Mesendoderm (in vitro differentiated cells): ENCODE data around the gene TRIM56.
A peak's percentile ranks its signal among the peaks of the same experiment; 100 is the strongest.
"Not testable (repeated sequence)": the region's sequence is repeated elsewhere in the genome, so short reads cannot be mapped to it uniquely, and the experiment has no call there.

Experiments
- DNase-seq: peaks from one replicate; pipeline ENCODE4 v3.0.0; 2013
- H2AK5ac ChIP-seq: 2 replicates; pipeline ENCODE4 v1.6.1; 2013; ENCODE audit warnings: low read length, inconsistent platforms
- H2BK120ac ChIP-seq: 2 replicates; pipeline ENCODE4 v1.6.1; 2013; ENCODE audit warnings: low read depth, mild to moderate bottlenecking, low read length, moderate library complexity, mixed read lengths
- H2BK15ac ChIP-seq: replicated peaks from 2 replicates; pipeline ENCODE4 v1.6.1; 2013; ENCODE audit warnings: low read depth, mild to moderate bottlenecking, moderate library complexity
- H2BK5ac ChIP-seq: 2 replicates; pipeline ENCODE4 v1.6.1; 2013; ENCODE audit warnings: low read length, inconsistent platforms
- H3K18ac ChIP-seq: 2 replicates; pipeline ENCODE4 v1.6.1; 2013; ENCODE audit warnings: mild to moderate bottlenecking, low read length, mixed read lengths
- H3K23ac ChIP-seq: one replicate; pipeline ENCODE4 v1.6.1; 2013; ENCODE audit warnings: low read length
- H3K27ac ChIP-seq: 2 replicates; pipeline ENCODE4 v1.5.1; 2013; ENCODE audit warnings: low read depth, mild to moderate bottlenecking, inconsistent platforms, low read length, moderate library complexity
- H3K27me3 ChIP-seq: 2 replicates; pipeline ENCODE4 v1.6.1; 2013; ENCODE audit warnings: low read length, control low read depth, mild to moderate bottlenecking, inconsistent platforms; ENCODE audit not compliant: insufficient read depth, poor library complexity
- H3K36me3 ChIP-seq: 2 replicates; pipeline ENCODE4 v1.6.1; 2013; ENCODE audit warnings: low read length, inconsistent platforms; ENCODE audit not compliant: control insufficient read depth, insufficient read depth
- H3K4ac ChIP-seq: one replicate; pipeline ENCODE4 v1.6.1; 2013; ENCODE audit warnings: low read depth, mild to moderate bottlenecking, low read length, moderate library complexity
- H3K4me1 ChIP-seq: 2 replicates; pipeline ENCODE4 v1.6.1; 2013; ENCODE audit warnings: low read depth, low read length, inconsistent platforms; ENCODE audit not compliant: control insufficient read depth
- H3K4me2 ChIP-seq: 2 replicates; pipeline ENCODE4 v1.6.1; 2013; ENCODE audit warnings: low read length
- H3K4me3 ChIP-seq: 2 replicates; pipeline ENCODE4 v1.5.1; 2013; ENCODE audit warnings: mild to moderate bottlenecking, low read length
- H3K56ac ChIP-seq: one replicate; pipeline ENCODE4 v1.6.1; 2013; ENCODE audit warnings: low read length
- H3K79me1 ChIP-seq: 2 replicates; pipeline ENCODE4 v1.6.1; 2013; ENCODE audit warnings: low read length, inconsistent platforms
- H3K79me2 ChIP-seq: 2 replicates; pipeline ENCODE4 v1.6.1; 2013; ENCODE audit warnings: mild to moderate bottlenecking, low read length; ENCODE audit not compliant: control insufficient read depth, insufficient read depth
- H3K9ac ChIP-seq: 2 replicates; pipeline ENCODE4 v1.6.1; 2013; ENCODE audit warnings: low read length, inconsistent platforms
- H4K5ac ChIP-seq: one replicate; pipeline ENCODE4 v1.6.1; 2013; ENCODE audit warnings: low read length
- H4K8ac ChIP-seq: one replicate; pipeline ENCODE4 v1.6.1; 2013; ENCODE audit warnings: low read depth, mild to moderate bottlenecking, control low read depth, low read length, moderate library complexity
- WGBS: extraction: QIAGEN DNeasy Blood & Tissue Kit; methylation state at CpG from one replicate; pipeline ENCODE4 v1.1.7; 2013; ENCODE audit warnings: low lambda C conversion rate, missing lambda C conversion rate; ENCODE audit not compliant: insufficient coverage; ENCODE audit errors: extremely low coverage; 5-methylcytosine and 5-hydroxymethylcytosine counted together

TRIM56 gene

GRCh38 chr7:101132626-101133600 lies 47.6 kb downstream of the TRIM56 start:
- H2BK15ac ChIP-seq, H4K5ac ChIP-seq, H3K4me1 ChIP-seq, H3K56ac ChIP-seq, H3K79me2 ChIP-seq, H3K4me3 ChIP-seq, H4K8ac ChIP-seq, H3K9ac ChIP-seq, H3K36me3 ChIP-seq, H3K4me2 ChIP-seq, H3K4ac ChIP-seq, H2AK5ac ChIP-seq, H2BK120ac ChIP-seq, H3K27me3 ChIP-seq, H3K23ac ChIP-seq, H3K79me1 ChIP-seq, DNase-seq, H3K27ac ChIP-seq, H3K18ac ChIP-seq, H2BK5ac ChIP-seq: not testable (repeated sequence)
- no CpG with 5 or more reads among the region's 18 CpGs for WGBS

DNA sequence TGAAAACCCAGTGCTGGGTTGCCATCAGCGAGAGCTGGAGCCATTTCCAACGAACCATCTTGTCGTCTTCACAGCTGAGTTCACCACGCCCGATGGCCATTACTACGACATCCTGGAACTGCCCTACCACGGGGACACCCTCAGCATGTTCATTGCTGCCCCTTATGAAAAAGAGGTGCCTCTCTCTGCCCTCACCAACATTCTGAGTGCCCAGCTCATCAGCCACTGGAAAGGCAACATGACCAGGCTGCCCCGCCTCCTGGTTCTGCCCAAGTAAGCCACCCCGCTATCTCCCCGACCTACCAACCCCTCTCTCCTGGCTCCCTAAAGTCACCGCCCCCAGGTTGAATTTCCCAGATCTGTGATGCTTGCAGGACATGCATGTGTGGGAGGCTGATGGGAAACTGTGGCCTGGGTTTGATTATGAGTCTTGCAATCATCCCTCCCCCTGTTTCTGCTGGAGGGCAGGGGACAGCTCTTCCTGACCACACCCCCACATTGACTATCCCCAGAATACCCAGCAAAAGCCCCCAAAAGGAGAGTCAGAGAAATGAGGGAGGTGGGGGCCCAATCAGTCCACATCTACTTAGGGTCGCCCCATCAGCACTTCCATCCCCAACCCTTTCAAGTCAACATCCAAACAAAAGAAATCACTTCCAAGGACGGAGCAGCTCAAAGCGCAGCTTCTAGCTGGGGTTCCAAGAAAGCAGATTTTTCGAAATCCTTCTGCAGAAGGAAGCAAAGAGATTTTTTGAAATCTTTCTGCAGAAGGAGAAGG lies 48.5 kb downstream of the TRIM56 start:
- Histone ChIP-seq H2BK120ac (no peak overlapping the region), H4K5ac (no peak overlapping the region), H3K36me3 (no peaks in the 10 kb centered on the region), H3K79me1 (no peaks in the 10 kb centered on the region), H3K4me2 (no peak overlapping the region), H3K79me2 (no peaks in the 10 kb centered on the region), H3K23ac (no peak overlapping the region), H3K4me3 (no peak overlapping the region), H4K8ac (no peak overlapping the region), H3K27ac (no peak overlapping the region), H2BK15ac (no peak overlapping the region), H3K27me3 (no peaks in the 10 kb centered on the region), H3K9ac (no peak overlapping the region), H2AK5ac (no peak overlapping the region), H3K18ac (no peak overlapping the region), H3K4ac (no peak overlapping the region), H2BK5ac (no peak overlapping the region), H3K56ac (peak overlapping the region; percentile 2), H3K4me1 (no peaks in the 10 kb centered on the region)
- DNase-seq: no peak
- WGBS: no CpG with 5 or more reads among the region's 15 CpGs

DNA sequence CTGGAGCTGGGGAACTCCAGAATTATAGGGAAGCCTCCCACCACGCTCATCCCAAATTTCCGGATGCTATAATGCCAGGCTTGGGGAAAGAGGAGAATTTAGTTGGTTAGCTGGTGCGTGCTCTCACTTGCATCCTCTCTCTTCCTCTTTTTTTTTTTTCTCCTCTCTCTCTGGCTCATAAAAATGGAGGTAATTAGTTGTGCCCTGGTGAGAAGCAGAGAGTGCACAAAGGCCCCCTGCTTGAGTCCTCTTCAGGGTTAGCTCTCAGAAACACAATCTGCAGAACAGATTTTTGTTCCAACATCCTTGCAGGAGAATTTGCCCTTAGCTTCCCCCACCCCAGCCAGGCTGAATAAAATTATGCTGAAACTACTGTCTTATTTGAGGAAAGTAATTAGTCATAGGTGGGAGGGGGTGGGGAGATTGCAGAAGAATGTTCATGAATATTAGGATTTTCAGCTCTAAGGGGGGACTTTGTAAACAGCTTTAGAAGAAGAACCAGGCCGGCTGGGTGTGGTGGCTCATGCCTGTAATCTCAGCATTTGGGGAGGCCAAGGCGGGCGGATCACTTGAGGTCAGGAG lies 49.2 kb downstream of the TRIM56 start:
- no peak overlapping the region for H4K5ac ChIP-seq
- H3K4ac ChIP-seq: no peak overlapping the region
- no peak overlapping the region for H3K23ac ChIP-seq
- no peak overlapping the region for H2BK15ac ChIP-seq
- DNase-seq: no peak
- no peak overlapping the region for H3K27ac ChIP-seq
- no peak overlapping the region for H2AK5ac ChIP-seq
- no CpG with 5 or more reads among the region's 6 CpGs for WGBS
- no peak overlapping the region for H2BK120ac ChIP-seq
- no peaks in the 10 kb centered on the region for H3K79me2 ChIP-seq
- peak overlapping the region; percentile 2 for H3K56ac ChIP-seq
- no peak overlapping the region for H3K4me3 ChIP-seq
- no peak overlapping the region for H3K9ac ChIP-seq
- H3K36me3 ChIP-seq: no peaks in the 10 kb centered on the region
- no peak overlapping the region for H3K4me2 ChIP-seq
- H3K27me3 ChIP-seq: no peaks in the 10 kb centered on the region
- H3K79me1 ChIP-seq: no peaks in the 10 kb centered on the region
- no peaks in the 10 kb centered on the region for H3K4me1 ChIP-seq
- no peak overlapping the region for H2BK5ac ChIP-seq
- H4K8ac ChIP-seq: no peak overlapping the region
- H3K18ac ChIP-seq: no peak overlapping the region

DNA sequence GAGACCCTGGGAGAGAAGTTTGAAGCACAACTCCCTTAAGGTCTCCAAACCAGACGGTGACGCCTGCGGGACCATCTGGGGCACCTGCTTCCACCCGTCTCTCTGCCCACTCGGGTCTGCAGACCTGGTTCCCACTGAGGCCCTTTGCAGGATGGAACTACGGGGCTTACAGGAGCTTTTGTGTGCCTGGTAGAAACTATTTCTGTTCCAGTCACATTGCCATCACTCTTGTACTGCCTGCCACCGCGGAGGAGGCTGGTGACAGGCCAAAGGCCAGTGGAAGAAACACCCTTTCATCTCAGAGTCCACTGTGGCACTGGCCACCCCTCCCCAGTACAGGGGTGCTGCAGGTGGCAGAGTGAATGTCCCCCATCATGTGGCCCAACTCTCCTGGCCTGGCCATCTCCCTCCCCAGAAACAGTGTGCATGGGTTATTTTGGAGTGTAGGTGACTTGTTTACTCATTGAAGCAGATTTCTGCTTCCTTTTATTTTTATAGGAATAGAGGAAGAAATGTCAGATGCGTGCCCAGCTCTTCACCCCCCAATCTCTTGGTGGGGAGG lies 52.5 kb downstream of the TRIM56 start:
- Histone ChIP-seq H3K27ac (peak overlapping the region; percentile 6), H3K27me3 (no peaks in the 10 kb centered on the region), H3K36me3 (no peaks in the 10 kb centered on the region), H3K18ac (no peak overlapping the region), H3K56ac (peak overlapping the region; percentile 22), H4K5ac (no peak overlapping the region), H2BK120ac (no peak overlapping the region), H3K4ac (no peak overlapping the region), H2BK15ac (no peak overlapping the region), H3K9ac (no peak overlapping the region), H2AK5ac (no peak overlapping the region), H3K4me3 (no peak overlapping the region), H2BK5ac (no peak overlapping the region), H3K23ac (no peak overlapping the region), H3K4me1 (no peaks in the 10 kb centered on the region), H4K8ac (no peak overlapping the region), H3K4me2 (no peak overlapping the region), H3K79me1 (no peaks in the 10 kb centered on the region), H3K79me2 (no peaks in the 10 kb centered on the region)
- no CpG with 5 or more reads among the region's 9 CpGs for WGBS
- no peak for DNase-seq

- Histone ChIP-seq H3K56ac (peak overlapping the region; percentile 82), H4K8ac (no peak overlapping the region), H3K4ac (no peak overlapping the region), H3K79me2 (no peaks in the 10 kb centered on the region), H4K5ac (no peak overlapping the region), H3K27me3 (no peaks in the 10 kb centered on the region), H2AK5ac (no peak overlapping the region), H3K9ac (peak overlapping the region; percentile 52), H2BK5ac (no peak overlapping the region), H2BK120ac (no peak overlapping the region), H3K36me3 (no peaks in the 10 kb centered on the region), H3K79me1 (no peaks in the 10 kb centered on the region), H3K23ac (no peak overlapping the region), H3K4me3 (no peak overlapping the region), H3K27ac (peak overlapping the region; percentile 6), H3K18ac (no peak overlapping the region), H3K4me1 (no peaks in the 10 kb centered on the region), H2BK15ac (no peak overlapping the region), H3K4me2 (peak overlapping the region; percentile 21)
- DNase-seq: peak; percentile 98
- WGBS: no CpG with 5 or more reads among the region's 16 CpGs
These were observed 53.1 kb downstream of the TRIM56 start for GRCh38 chr7:101138213-101138870.
